ENCODE results near the gene TMC7. TPM values are rescaled to one million over a fixed set of nuclear protein-coding genes. Genes with fewer than 3 reads are reported as not detected.

TMC7 gene
- total RNA-seq, 3 donors from 2014 or later = 0.64 to 1.3 (median 0.73) TPM

GRCh38 chr16:19001788-19002187 is 18.1 kb downstream of the TMC7 start:
- no peak overlapping the region for H3K4me3 ChIP-seq
- H3K27me3 ChIP-seq = no peaks in the 10 kb centered on the region
- H3K36me3 ChIP-seq = no peaks in the 10 kb centered on the region
- no peaks in the 10 kb centered on the region for H3K9me3 ChIP-seq
- H3K27ac ChIP-seq = peak overlapping the region in 1 of 2 donors; percentile 43
- TF ChIP-seq CTCF (IDR thresholded peaks at IDR 0.05) = no peak
- no peak for TF ChIP-seq POLR2AphosphoS5 (IDR thresholded peaks at IDR 0.05)
- TF ChIP-seq POLR2A (IDR thresholded peaks at IDR 0.05) = no peak
- intact Hi-C loops (cut with DNase I; ENCODE audit: low total_unique reads) = no loop called here
- H3K4me1 ChIP-seq = no peaks in the 10 kb centered on the region
- DNase-seq (ENCODE audit: low spot score in 2 of 2) = no peak

DNA sequence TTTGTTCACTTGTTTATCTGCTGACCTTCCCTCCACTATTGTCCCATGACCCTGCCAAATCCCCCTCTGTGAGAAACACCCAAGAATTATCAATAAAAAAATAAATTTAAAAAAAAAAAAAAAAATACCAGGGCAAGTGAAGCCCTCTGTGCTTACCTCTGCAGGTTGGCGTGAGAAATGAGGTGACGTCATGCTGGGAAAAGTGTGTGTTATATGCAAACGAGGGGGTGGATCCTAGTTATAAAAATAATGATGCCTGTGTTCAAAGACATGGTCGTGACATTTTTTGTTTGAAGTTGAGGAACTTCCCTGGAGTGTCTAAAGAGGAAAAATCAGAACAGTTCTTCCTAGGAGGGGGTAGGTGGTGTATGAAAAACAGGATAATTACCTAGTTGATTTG is 20.2 kb downstream of the TMC7 start:
- TF ChIP-seq POLR2AphosphoS5 (IDR thresholded peaks at IDR 0.05) (no peak), CTCF (IDR thresholded peaks at IDR 0.05) (no peak), POLR2A (IDR thresholded peaks at IDR 0.05) (no peak)
- intact Hi-C loops (cut with DNase I; ENCODE audit: low total_unique reads) = no loop called here

GRCh38 chr16:19005561-19006445 is 22.1 kb downstream of the TMC7 start:
- Histone ChIP-seq H3K27ac (peak overlapping the region in 1 of 2 donors; percentile 25), H3K4me1 (no peaks in the 10 kb centered on the region), H3K9me3 (peaks cover 6 to 7% of the 10 kb centered on the region in 2 donors), H3K4me3 (no peak overlapping the region), H3K27me3 (no peaks in the 10 kb centered on the region), H3K36me3 (no peaks in the 10 kb centered on the region)
- intact Hi-C loops (cut with DNase I; ENCODE audit: low total_unique reads) = no loop called here
- TF ChIP-seq POLR2AphosphoS5 (IDR thresholded peaks at IDR 0.05) = no peak
- no peak for TF ChIP-seq CTCF (IDR thresholded peaks at IDR 0.05)
- TF ChIP-seq POLR2A (IDR thresholded peaks at IDR 0.05) = no peak
- DNase-seq (ENCODE audit: low spot score in 2 of 2) = no peak

More for the DNA sequence above, 20.2 kb downstream of the TMC7 start:
- H3K9me3 ChIP-seq = no peaks in the 10 kb centered on the region
- no peak overlapping the region for H3K4me3 ChIP-seq
- H3K36me3 ChIP-seq = no peaks in the 10 kb centered on the region
- no peaks in the 10 kb centered on the region for H3K27me3 ChIP-seq
- no peaks in the 10 kb centered on the region for H3K4me1 ChIP-seq
- no peak for DNase-seq (ENCODE audit: low spot score in 2 of 2)
- H3K27ac ChIP-seq = no peak overlapping the region

DNA sequence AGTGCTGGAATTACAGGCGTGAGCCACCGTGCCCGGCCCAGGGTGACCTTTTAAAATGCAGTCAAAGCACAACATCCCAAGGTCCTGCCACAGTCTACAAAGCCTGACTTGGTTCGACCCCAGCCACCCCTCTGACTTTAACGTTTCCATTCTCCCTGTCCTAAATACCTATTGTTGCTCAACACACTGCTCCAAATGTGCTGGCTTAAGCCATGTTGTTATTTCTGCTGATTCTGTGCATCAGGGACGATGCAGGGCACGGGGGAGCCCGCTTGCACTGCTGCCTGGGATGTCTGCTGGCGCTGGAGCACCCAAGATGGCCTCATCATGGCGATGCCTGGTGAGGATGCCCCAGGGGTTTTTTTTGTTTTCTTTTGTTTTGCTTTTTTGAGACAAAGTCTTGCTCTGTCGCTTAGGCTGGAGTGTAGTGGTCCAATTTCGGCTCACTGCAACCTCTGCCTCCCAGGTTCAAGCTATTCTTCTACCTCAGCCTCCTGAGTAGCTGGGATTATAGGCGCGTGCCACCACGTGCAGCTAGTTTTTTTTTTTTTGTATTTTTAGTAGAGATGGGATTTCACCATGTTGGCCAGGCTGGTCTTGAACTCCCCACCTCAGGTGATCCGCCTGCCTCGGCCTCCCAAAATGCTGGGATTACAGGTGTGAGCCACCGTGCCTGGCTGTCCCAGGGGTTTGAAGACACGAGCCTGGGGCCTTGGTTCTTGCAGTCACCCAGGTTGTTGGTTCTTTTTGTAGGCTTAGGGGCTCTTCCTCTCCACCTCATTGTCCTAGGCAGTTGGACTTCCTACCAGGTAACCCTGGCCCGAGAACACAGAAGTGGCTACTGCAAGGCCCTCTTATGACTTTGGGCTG is 22.9 kb downstream of the TMC7 start:
- Histone ChIP-seq H3K36me3 (no peaks in the 10 kb centered on the region), H3K4me3 (no peak overlapping the region), H3K9me3 (peaks cover 8 to 9% of the 10 kb centered on the region in 2 donors), H3K27ac (peak overlapping the region in 1 of 2 donors; percentile 25), H3K27me3 (no peaks in the 10 kb centered on the region), H3K4me1 (no peaks in the 10 kb centered on the region)
- no peak for DNase-seq (ENCODE audit: low spot score in 2 of 2)
- TF ChIP-seq POLR2A (IDR thresholded peaks at IDR 0.05) = no peak
- TF ChIP-seq POLR2AphosphoS5 (IDR thresholded peaks at IDR 0.05) = no peak
- no peak for TF ChIP-seq CTCF (IDR thresholded peaks at IDR 0.05)
- intact Hi-C loops (cut with DNase I; ENCODE audit: low total_unique reads) = no loop called here

All from breast epithelium (tissue), 4 donors.